ENCODE measurements around the gene LMTK2.

DNA sequence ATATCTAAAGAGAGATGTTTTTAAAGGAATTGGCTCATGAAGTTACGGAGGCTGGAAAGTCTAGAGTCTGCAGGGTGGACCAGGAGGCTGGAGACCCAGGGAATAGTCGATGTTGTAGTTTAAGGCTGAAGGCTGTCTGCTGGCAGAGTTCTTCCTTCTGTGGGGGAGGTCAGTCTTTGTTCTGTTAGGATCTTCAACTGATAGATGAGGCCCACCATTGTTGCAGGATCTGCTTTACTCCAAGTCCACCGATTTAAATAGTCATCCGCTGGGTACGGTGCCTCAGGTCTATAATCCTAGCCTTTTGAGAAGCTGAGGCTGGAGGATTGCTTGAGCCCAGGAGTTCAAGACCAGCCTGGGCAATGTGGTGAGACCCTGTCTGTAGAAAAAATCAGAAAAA is 50.0 kb downstream of the LMTK2 start:
- TF ChIP-seq, protein P1, sequence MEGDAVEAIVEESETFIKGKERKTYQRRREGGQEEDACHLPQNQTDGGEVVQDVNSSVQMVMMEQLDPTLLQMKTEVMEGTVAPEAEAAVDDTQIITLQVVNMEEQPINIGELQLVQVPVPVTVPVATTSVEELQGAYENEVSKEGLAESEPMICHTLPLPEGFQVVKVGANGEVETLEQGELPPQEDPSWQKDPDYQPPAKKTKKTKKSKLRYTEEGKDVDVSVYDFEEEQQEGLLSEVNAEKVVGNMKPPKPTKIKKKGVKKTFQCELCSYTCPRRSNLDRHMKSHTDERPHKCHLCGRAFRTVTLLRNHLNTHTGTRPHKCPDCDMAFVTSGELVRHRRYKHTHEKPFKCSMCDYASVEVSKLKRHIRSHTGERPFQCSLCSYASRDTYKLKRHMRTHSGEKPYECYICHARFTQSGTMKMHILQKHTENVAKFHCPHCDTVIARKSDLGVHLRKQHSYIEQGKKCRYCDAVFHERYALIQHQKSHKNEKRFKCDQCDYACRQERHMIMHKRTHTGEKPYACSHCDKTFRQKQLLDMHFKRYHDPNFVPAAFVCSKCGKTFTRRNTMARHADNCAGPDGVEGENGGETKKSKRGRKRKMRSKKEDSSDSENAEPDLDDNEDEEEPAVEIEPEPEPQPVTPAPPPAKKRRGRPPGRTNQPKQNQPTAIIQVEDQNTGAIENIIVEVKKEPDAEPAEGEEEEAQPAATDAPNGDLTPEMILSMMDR (IDR thresholded peaks at IDR 0.05 in 8 of 11, conservative IDR thresholded peaks at IDR 0.05 in 3 of 11): no peak
- TF ChIP-seq POLR2AphosphoS5 (IDR thresholded peaks at IDR 0.05): no peak
- no peak for TF ChIP-seq POLR2A (IDR thresholded peaks at IDR 0.05)
